GM19438 (cell line): ENCODE data around the gene SKIDA1.

Experiments
- ATAC-seq: cut with Tn5 transposase; IDR thresholded peaks from one replicate; pipeline ENCODE4 v1.9.1; 2021; ENCODE audit warnings: low read depth; ENCODE audit not compliant: unreplicated experiment

SKIDA1 gene

DNA sequence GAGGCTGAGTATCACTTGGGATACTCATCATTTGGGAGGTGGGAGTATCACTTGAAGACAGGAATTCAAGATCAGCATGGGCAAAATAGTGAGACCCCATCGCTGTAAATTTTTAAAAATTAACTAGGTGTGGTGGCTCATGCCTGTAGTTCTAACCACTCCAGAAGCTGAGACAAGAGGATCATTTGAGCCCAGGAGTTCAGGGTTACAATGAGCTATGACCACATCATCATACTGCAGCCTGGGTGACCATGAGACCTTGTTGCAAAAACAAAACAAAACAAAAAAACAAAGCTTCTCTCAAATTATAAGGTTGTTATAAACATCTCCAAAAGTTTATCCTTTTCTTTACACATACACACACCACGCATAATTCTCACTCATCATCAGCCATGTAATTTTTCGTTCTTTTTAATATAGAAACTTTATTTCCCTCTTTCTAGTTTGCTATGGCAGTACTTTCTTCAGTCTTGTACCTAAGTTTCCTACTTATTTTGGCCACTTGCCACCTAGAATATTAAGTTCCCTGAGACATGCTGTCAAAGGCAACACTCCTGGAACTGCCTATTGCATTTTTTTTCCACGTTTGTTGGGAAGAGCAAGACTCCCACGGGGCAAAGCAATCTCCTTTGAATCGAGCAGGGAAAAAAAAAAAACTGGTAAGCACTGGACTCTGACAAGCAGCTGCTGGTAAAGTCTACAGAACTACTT lies 37.1 kb downstream of the SKIDA1 start:
- no peak for ATAC-seq

DNA sequence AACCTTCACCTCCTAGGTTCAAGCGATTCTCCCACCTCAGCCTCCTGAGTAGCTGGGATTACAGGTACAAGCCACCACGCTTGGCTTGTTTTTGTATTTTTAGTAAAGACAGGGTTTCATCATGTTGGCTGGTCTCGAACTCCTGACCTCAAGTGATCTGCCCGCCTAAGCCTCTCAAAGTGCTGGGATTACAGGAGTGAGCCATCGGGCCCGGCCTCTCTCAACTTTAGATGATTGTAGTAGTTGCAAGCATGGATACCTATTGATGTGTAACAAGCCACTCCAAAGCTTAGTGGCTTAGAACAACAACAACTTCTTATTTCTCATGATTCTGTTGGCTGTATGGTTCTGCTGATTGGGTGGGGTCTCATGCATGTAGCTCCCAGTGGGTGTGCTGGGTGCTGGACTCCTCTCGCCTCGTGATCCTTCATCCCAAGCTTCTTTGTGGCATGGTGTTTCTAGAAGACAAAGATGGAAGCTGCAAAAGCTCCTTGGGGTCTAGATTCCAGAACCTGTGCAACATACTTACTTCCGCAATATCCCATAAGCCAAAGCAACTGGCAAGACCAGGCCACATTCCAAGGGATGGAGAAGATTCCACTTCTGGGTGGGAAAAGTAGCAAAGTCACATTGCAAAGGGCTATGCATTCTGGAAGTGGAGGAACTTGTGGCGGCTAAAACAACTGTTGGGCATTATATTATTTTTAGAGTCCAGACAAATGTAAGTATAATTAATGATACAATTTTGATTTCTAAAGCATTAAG lies 37.9 kb downstream of the SKIDA1 start:
- no peak for ATAC-seq

- ATAC-seq, result no peak
These were observed 42.7 kb downstream of the SKIDA1 start for GRCh38 chr10:21482821-21483220.

DNA sequence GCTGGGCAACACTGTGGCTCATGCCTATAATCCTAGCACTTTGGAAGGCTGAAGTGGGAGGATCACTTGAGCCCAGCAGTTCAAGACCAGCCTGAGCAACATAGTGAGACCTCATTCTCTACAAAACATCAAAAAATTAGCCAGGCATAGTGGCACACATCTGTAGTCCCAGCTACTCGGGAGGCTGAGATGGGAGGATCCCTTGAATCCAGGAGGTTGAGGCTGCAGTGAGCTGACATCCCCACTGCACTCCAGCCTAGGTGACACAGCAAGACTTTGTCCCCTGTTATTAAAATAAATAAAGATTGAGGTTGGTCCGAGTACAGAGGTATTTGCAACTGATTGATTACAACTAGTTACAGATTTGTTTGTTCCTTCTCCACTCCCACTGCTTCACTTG lies 44.1 kb downstream of the SKIDA1 start:
- ATAC-seq, result no peak

DNA sequence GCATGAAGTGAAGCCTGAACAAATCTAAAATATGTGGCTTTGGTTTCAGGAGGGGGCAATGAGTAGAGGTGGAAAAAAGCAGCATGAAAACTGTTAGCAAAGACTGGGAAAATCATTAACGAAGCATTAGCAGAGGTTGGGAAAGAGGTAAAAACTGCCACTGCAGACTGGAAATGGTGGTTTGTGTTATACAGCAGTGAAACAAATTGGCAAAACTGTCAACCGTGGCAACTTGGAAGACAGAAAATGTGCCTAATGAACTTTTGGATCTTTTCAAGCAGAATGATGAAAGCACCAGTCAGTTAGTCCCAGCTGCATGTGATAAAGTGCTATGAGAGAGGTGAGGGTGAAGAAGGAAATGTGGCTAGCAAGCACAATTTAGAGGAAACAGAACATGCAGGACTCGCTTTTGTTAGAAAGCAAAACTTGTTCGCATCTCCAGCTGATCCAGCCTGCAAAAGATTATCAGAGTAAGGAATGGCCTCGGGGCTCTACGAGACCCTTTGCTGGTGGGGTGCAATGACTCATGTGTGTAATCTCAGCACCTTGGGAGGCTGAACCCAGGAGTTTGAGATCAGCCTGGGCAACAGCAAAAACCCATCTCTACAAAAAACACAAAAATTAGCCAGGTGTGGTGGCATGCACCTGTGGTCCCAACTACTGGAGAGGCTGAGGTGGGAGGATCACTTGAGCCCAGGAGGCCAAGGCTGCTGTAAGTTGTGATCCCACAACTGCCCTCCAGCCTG lies 45.7 kb downstream of the SKIDA1 start:
- ATAC-seq, result no peak

DNA sequence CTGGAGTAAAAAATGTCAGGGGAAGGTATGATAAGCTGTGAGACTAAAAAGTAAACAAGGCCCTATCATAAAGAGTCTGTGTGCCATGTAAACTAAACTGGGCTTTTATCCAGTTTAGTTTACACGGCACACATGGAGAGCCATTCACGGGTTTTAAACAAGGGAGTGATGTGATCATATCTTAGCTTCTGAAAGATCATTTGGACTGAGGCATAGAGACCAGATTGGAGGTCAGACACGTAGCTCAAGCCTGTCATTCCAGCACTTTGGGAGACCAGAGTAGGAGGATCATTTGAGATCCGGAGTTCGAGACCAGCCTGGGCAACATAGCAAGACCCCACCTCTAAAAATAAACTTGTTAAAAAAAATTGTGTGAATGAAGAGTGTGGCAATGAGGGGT lies 50.1 kb downstream of the SKIDA1 start:
- ATAC-seq, result no peak

GRCh38 chr10:21473541-21473940 lies 51.9 kb downstream of the SKIDA1 start:
- no peak for ATAC-seq

DNA sequence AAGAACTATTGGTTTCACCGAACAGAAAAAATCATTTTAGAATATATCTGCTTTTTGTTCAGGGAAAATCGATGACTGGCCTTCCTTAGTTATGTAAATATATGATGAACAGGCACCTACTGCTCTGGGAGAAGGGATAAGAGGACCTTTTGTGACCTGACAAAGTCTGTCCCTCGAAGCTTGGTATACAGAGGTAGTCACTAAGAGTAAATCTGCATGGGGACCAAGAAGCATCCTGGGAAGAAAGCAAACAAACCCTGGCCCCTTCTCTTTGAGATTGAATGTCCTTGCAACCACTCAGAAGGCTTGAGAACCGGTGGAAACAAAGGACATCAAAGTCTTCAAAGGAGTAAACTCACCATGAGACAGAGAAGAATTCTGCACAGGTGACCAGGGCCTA lies 52.3 kb downstream of the SKIDA1 start:
- no peak for ATAC-seq

- ATAC-seq, result no peak
These were observed 57.4 kb downstream of the SKIDA1 start for GRCh38 chr10:21468086-21468485.

DNA sequence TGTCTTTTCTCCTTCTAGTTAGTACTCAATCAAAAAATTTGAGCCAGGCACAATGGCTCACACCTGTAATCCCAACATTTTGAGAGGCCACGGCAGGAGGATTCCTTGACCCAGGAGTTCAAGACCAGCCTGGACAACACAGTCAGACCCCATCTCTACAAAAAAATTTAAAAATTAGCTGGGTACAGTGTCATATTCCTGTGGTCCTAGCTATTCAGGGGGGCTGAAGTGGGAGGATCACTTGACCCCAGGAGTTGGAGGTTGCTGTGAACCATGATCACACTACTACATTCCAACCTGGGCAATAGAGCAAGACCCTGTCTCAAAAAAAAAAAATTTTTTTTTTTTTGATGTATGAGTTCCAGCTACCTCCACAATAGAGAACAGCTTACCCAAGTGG lies 57.8 kb downstream of the SKIDA1 start:
- ATAC-seq, result no peak

DNA sequence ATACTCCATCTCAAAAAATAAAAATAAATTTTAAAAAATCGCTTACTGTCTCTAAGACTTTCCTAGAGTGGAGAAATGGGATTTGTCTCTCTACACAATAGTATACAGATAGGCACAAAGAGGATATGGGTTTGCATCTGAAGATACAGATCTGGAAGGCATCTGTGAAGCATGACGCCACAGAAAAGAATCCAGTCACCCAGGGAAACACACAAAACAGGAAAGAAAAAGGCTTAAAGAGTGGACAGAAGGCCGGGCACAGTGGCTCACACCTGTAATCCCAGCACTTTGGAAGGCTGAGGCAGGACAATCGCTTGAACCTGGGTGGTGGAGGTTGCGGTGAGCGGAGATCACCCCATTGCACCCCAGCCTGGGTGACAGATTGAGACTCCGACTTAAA lies 61.3 kb downstream of the SKIDA1 start:
- no peak for ATAC-seq
